Right renal pelvis (tissue), 4 donors: ENCODE results near the gene AOPEP. TPM values are rescaled to one million over a fixed set of nuclear protein-coding genes. Genes with fewer than 3 reads are reported as not detected.

Experiments
- DNase-seq, 4 donors: peaks; one replicate each; pipeline ENCODE4 v3.0.0-alpha.2; 2013; ENCODE audit warnings: low read depth in 4 of 4, low spot score in 3 of 4, missing footprints in 1 of 4
- polyA plus RNA-seq, 4 donors: library from polyadenylated mRNA; unstranded; fragments of 120-200 nt; gene quantifications; one replicate each; pipeline ENCODE4 v1.2.1, GENCODE V29; 2013; ENCODE audit not compliant: insufficient read length in 4 of 4

AOPEP gene
- polyA plus RNA-seq, 4 donors: 48.1 to 60.2 (median 52.1) TPM

DNA sequence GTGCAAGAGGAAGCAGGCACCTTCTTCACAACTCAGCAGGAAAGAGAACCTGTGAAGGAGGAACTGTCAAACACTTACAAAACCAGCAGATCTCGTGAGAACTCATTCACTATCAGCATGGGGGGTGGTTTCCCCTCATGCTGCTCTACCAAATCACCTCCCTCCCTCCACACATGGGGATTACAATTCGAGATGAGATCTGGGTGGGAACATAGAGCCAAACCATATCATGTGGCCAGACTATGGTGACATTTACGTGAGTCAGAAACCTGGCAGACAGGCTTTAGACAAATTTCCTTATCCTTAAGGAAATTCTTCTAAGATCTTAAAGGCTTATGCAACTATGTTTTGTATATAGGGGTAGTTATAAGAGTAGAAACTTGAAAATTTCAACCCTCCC, 8.7 kb upstream of the AOPEP start:
- no peak for DNase-seq

DNA sequence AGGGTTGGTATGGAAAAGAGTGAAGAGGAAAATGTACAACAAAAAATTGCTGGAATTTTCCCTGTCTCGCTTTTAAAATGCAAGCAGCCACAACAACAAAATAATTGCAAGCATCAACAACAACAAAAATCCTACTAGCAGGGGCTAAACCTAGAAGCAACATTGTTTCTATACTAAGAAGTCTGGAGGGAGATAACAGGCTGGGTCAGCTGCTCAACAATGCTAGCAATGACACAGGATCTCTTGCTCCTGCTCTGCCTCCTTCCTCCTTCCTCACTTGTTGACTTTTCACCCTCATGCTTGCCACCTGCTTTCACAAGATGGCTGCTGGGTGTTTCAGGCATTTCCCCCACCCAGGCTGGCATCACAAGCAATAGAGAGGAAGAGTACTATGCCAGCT, 7.6 kb upstream of the AOPEP start:
- no peak for DNase-seq

DNA sequence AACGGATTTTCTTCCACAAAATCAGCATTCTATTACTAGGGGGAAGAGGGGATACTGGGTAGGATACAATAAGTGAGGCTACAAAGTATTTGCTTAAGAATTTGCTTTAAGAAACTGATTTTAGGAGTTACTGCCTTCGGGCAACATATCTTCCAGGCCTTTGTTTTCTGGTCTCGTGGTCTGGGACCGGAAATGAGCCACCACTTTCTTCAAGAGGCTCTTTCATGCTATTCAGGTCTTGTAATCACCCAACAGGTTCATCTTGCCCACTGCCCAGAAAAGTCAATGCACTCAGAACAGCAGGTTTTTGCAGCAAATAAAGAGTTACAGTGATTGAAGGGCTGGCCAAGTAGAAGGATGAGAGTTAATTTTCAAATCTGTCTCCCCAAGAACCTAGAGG, 6.6 kb upstream of the AOPEP start:
- no peak for DNase-seq

DNA sequence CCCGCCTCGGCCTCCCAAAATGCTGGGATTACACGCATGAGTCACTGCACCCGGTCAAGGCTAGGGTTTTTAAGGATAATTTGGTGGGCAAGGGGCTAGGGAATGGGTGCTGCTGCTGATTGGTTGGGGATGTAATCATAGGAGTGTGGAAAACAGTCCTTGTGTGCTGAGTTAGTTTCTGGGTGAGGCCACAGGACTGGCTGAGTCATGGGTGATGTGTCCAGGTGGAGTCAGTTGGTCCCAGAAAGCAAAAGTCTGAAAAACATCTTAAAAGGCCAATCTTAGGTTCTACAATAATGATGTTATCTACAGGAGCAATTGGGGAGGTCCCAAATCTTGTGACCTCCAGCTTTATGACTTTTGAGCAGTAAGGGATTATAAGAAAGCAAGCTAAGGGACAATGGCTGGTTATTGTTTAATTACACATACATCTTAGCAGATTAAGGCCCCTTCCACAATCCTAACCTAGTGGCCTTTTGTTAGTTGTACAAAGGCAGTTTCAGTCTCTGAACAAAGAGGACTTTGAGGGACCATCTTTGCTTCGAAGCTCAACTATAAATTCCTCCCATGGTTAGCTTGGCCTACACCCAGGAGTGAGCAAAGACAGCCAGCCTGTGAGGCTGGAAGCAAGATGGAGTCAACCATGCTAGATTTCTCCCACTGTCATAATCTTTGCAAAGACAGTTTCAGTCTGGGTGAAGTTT, 5.5 kb upstream of the AOPEP start:
- DNase-seq: no peak

DNA sequence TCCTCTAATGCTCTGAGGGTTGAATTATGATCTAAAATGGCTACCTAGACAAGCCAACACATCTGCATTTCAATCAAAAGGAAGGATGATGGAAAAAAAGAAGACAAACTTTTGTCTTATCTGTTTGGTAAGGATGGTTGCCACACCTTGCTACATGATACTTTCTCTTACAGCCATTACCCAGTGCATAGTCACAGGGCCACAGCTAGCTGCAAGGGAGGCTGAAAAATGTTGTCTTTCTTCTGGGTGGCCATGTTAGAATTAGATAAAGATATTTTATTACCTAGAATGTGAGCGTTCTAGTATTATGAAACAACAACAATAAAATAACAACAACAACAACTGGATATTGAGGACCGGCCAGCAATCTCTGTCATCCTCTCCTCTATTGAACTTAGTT, 4.7 kb upstream of the AOPEP start:
- DNase-seq: no peak

DNA sequence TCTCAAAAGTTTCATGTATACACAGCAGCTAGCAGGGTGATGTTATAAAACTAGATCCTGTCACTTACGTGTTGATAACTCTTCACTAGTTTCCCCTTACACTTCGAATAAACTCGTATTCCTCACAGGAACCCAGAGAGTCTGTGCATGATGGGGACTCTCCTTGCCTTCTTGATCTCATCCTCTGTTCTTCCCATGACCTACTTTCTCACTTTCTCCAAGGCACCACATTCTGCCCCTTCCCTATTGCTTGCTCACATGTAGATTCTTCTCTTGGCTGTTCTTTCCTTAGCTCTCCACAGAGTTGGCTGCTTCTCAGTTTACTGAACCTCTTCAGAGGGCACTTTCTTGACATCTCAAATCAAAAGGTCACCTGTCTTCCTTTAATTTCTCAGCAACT, 1.2 kb upstream of the AOPEP start:
- no peak for DNase-seq

DNA sequence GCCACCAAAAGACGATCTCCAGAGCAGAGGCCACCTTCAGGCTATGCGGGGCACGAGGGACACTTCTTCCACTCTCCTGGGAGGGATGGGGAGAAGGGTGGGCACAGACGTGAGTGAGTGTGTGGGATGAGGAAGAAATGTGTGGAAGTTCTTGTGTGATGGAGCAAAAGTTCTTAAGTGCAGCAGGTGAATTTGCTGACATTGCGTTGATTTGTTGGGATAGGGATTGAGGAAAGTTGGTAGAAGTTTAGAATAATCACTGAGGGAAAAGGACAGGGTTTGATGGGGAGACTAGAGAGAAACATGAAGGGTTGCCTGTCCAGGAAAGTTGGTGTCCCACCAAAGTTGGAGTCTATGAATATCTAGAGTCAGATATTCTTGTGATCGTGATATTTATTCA, 2.2 kb downstream of the AOPEP start:
- DNase-seq: no peak

DNA sequence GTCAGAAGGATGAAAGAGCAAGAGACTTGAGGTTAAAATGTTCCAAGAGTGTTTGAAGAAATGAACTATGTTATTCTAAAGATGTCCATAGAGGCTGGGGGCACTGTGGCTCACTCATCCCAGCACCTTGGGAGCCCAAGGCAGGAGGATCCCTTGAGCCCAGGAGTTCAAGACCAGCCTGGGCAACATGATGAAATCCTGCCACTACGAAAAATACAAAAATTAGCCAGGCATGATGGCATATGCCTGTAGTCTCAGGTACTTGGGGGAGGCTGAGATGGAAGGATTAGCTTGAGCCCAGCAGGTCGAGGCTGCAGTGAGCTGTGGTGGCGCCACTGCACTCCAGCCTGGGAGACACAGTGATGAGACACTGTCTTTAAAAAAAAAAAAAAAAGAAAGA, 2.7 kb downstream of the AOPEP start:
- no peak for DNase-seq

DNA sequence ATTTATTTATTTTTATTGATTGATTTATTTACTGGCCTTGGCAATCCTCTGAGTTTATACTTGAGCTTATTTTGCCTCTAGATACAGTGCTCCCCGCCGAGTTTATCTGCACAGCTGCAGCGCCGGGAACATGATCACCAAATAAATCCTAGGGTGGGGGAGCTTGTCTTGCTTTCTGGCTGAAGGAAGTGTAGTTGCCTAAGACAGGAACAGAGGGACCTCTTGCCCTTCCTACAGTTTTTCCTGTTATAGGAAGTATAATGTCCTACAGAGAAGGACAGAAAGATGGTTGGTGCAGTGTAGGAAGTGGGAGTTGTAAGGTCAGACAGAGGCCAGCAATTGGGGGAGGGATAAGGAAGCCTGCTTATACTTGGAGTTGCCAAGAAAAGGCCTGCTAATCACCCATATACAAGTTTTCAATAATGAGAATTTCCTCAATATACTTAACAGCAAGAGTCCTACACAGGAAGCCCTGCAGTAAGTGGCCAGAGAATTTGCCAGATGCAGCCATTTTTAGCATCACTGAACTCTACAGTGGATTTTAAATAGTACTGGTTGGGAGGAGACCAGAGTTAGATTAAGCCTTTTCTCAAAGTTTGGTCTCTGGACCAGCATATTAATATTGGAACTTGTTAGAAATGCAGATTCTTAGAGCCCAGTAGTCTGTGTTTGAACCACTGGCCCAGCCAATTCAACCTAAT, 7.7 kb downstream of the AOPEP start:
- DNase-seq: peak in 1 of 4 donors; percentile 19

DNA sequence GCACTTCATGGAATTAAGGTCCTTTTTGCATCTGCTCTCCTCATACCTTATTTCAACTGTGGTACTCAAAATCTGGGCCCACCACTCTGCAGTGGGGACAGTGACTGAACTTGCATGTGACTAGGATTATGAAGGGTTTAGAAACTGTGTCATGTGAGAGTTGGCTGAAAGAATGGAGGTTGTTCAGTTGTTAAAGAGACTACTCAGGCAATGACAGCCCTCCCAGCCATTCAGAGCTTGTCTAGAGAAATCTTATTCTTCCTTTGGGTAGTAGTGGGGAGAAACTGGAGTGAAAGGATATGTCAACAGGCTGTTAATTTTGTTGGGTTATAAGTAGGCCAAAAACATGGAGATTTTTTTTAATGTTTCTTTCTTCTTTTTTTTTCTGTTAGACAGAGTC, 10.3 kb downstream of the AOPEP start:
- DNase-seq: no peak

DNA sequence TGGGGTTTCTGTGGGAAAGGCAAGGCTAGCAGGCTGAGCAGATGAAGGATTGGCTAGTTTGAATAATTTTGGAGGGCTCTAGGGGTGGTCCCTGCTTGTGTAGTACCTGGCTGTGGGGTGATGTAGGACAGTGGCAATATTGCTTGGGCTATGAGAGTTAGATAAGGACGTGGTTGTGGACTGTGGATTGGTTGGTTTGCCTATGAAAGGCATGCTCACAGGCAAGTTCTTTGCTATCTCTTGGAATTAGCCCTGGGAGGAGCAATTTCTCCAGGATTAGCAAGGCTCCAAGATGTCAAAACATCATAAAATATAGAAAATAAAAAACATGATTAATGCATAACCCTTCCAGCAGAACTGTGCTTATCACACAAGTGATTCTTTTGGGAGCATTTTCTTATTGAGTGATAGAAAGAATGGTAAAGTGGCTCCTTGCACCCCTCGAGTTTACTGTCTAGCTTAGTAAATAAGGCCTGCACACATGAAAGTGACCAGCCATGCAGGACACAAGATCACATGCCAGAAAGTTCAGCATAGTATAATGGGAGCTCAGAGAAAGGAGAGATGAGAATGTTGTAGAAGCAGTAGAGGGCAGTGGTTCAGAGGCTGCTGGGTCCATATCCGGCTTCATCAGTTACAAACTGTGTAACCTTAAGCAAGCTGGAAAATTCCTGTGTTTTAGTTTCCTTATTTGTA, 13.8 kb downstream of the AOPEP start:
- DNase-seq: peak in 1 of 4 donors; percentile 15

DNA sequence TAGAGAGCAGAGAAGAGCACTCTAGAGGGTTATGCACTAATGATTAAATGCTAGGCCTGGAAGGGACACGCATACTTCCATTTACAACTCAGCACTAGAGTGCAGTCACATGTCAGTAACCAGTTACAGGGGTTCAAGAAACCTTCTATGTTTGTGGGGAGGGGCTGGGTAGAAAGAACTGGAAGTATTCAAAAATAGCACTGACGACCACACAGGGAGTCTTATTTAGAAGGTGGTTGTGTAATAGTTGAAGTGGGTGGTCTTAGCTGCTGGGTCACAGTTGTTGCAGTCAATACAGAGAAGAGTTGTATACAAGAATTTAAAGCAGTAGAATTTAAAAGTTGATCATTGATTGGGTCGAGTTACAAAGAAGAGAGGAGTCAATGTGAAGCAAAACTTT, 15.4 kb downstream of the AOPEP start:
- DNase-seq: peak in 1 of 4 donors; percentile 17

DNA sequence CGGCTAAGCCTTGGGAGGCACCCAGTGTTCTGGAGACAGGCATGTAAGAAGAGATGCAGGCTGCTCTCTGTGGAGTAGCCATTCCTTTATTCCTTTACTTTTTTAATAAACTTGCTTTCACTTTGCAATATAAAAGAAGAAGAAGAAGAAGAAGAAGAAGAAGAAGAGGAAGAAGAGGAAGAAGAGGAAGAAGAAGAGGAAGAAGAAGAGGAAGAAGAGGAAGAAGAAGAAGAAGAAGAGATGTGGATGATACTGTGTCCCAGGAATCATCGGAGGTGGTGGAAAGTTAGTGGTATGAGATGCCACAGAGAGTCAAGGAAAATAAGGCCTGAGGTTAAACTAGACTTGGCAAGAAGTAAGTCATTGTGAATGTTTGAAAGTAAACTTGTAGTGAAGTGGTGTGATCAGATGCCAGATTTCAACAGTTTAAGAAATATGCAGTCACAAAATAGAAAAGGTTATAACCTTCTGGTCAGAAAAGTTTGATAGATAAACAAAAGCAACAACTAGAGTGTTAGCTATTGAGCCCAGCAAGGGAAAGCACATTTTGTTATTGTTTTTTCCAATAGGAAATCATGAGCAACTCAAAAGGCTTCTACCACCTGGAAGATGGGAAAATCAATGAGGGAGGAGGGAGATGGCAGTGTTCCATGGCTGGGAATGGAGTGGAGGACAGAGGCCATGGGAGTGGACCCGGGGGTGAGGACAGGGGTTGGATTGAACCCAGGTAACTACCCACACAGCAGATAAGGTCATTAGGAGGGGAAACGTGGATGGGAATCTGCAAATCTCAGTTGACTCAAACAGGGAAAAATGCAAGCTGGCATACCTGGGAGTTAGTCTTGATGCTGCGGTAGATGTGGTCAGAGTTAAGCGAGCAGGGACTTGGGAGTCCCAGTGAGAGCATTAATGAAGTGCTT, 16.8 kb downstream of the AOPEP start:
- DNase-seq: no peak

DNA sequence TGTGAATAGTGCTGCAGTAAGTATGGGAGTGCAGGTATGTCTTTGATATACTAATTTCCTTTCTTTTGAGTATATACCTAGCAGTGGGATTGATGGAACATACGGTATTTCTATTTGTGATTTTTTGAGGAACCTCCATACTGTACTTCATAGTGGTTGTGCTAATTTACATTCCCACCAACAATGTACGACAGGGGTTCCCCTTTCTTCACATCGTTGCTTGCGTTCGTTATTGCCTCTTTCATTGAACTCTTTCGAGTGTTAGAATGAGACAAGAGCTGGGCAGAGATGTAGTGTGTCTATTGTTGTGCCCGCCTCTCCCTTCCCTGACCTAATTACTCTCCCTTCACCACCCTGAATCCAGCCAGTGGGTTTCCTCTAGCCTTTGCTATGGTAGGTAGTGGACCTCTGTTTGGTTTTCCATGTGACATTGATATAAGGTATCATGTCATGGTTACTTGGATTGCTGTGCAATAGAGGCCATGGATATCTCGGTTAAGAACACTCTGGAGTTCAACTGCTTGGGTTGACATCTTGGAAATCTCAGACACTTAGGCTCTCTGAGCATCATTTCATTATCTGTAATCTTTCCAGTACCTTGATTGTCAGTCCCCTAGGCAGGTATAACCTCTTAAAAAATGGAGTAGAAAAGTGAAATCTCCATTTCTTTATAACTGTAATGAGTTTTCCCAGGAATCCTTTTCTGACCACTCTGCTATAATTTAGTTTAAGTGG, 19.5 kb downstream of the AOPEP start:
- DNase-seq: no peak

DNA sequence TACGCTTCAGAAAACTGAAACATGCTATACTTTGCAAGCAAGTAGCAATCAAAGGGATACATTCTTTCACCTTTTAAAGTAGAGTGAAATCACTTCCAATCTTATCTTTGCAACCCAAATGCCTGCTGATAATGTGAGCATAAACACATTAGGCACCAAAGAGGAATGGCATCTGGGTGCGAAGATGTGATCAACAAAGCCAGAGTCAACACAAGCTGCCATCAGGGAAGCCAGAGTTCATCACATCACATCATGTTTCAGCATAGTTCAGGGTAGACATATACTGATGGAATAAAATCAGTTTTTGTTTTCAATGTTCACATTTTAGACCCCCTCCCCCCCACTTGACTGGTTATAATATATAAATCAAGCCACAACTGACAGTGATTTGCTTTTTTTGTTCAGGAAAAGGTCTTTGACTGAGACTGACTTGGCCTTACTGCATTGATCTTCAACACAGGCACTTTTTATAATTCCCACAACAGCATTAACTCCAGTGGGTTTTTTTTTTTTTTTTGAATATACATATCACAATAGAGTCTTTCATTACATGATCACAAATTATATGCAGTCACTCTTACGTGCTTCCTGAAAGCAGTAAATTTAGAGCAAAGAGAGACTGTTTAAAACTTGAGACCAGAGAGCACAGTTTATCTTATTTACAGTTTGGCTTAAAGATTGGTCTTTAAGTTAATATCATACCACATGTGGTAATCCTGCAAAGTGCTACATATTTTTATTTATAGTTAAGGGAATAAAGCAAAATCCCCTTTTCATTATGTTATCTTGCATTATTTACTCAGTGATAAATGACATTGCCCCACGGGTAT, 20.3 kb downstream of the AOPEP start:
- peak in 1 of 4 donors; percentile 30 for DNase-seq

DNA sequence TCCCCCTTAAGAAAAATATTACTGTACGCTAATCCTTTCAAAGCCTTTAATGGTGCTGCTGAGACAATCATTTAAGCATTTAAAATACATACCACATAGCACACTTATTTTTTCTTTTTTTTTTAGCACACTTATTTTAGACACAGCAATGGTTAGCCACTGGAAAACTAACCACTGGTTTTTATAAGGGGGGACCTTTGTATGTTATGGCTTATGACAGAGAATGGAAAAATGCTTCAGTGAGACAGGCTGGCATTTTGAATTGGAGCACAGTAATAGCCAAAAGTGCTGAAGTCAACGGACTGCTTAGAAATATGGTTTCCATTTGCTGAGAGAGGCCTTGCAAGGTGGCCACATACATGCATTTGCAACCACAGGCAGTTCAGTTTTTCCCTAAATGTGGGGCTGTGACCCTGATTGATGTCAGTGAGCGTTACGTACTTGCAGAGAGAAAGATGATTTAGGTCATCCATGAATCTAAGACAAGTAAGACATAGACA, 28.5 kb downstream of the AOPEP start:
- no peak for DNase-seq

DNA sequence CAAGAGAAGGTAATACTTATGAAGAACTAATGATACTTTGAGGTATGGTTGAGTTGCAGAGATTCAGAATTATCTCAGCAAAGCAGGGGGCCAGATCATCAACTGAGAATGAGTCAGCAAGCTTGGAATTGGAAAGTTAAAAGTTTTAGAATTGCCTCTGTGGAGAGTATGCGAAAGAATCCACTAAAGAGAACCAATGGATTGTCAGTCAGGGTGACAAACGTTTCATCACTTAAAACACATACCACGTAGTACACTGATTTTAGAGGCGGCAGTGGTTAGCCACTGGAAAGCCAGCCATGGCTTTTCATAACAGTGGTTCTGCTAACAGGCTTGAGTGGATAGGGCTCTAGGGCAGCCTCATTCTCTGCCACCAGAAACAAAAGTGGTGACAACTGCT, 30.7 kb downstream of the AOPEP start:
- no peak for DNase-seq

DNA sequence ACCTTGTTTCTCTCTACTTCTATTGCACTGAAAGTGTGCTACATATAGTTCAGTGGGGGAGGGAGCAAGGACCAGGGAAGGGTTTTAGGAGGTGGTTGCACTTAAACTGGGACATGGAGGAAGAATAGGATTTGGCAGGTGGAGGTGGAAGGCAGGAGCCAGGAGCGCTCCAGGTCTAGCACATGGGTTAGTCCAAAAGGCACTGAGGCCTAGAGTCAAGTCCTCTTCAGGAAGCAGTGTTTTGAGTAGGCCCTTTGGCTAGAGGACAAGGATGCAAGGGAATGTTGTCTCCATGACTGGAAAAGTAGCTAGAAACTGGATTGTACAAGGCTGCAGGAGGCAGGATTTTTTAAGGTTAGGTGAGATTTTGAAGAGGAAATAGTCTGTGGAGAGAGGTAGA, 31.5 kb downstream of the AOPEP start:
- no peak for DNase-seq

DNA sequence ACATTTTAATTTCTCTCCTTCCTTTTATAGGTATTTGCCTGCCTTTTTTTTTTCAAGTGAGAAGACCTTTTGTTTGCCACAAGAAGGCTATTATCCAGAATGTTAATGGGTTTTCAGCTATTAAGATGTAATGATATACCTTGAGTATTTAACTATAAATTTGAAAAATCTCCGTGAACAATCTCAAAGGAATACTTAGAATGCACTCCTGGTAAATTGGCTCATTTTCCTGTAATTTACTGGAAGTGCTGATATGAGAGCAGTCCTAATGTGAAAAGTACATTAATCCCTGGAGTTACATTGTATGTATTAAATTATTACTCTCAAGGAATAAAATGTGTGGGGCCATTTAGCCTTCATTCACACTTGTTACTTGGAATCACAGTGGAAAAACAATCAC, 32.4 kb downstream of the AOPEP start:
- no peak for DNase-seq
